DOHH2 (cell line): ENCODE data around the gene PIGT.

Experiments
- H3F3A ChIP-seq: fragments of 200-600 bp; sonication (generic), shearing (Covaris generic); 2 replicates; pipeline ENCODE4 v1.6.0; 2016; ENCODE audit warnings: antibody characterized with exemption, mild to moderate bottlenecking; ENCODE audit not compliant: control insufficient read depth, insufficient read depth
- H3K27ac ChIP-seq: fragments of 200-600 bp; sonication (generic); 2 replicates; pipeline ENCODE4 v1.5.1; 2014; ENCODE audit warnings: low read depth, mild to moderate bottlenecking, low read length, moderate library complexity
- H3K27me3 ChIP-seq: fragments of 200-600 bp; sonication (generic); 2 replicates; pipeline ENCODE4 v1.6.1; 2014; ENCODE audit warnings: mild to moderate bottlenecking, low read length, mixed read lengths; ENCODE audit not compliant: control insufficient read depth
- H3K36me3 ChIP-seq: fragments of 200-600 bp; sonication (generic); 2 replicates; pipeline ENCODE4 v1.6.1; 2014; ENCODE audit warnings: mild to moderate bottlenecking, low read length, moderate library complexity, mixed read lengths; ENCODE audit not compliant: control insufficient read depth
- H3K4me1 ChIP-seq: fragments of 200-600 bp; sonication (generic); 2 replicates; pipeline ENCODE4 v1.6.1; 2014; ENCODE audit warnings: mild to moderate bottlenecking, low read length, mixed read lengths; ENCODE audit not compliant: control insufficient read depth
- H3K4me2 ChIP-seq: fragments of 200-600 bp; sonication (generic); 2 replicates; pipeline ENCODE4 v1.6.0; 2014; ENCODE audit warnings: mild to moderate bottlenecking, low read length, moderate library complexity
- H3K4me3 ChIP-seq: fragments of 200-600 bp; sonication (generic); 2 replicates; pipeline ENCODE4 v1.5.1; 2014; ENCODE audit warnings: mild to moderate bottlenecking, low read length, mixed read lengths
- H3K79me2 ChIP-seq: fragments of 200-600 bp; sonication (generic); 2 replicates; pipeline ENCODE4 v1.6.1; 2014; ENCODE audit warnings: mild to moderate bottlenecking, low read length, mixed read lengths; ENCODE audit not compliant: control insufficient read depth
- H3K9me2 ChIP-seq: fragments of 200-600 bp; sonication (generic); replicated peaks from 2 replicates; pipeline ENCODE4 v1.6.1; 2014; ENCODE audit warnings: mild to moderate bottlenecking, low read length, mixed read lengths; ENCODE audit not compliant: control insufficient read depth
- H3K9me3 ChIP-seq: fragments of 200-600 bp; sonication (generic); 2 replicates; pipeline ENCODE4 v1.6.1; 2014; ENCODE audit warnings: antibody characterized with exemption, low read length, mixed read lengths; ENCODE audit not compliant: control insufficient read depth, insufficient read depth
- H4K20me1 ChIP-seq: fragments of 200-600 bp; sonication (generic); 2 replicates; pipeline ENCODE4 v1.6.0; 2014; ENCODE audit warnings: low read depth, mild to moderate bottlenecking, antibody characterized with exemption, low read length, moderate library complexity; ENCODE audit not compliant: control insufficient read depth, insufficient read depth
- CTCF ChIP-seq: fragments of 200-600 bp; sonication (generic); IDR thresholded peaks from one replicate; pipeline ENCODE4 v1.5.1; 2014; ENCODE audit warnings: antibody characterized with exemption, mild to moderate bottlenecking, low read depth, low read length; ENCODE audit not compliant: poor library complexity, severe bottlenecking
- EZH2phosphoT487 ChIP-seq: fragments of 200-600 bp; sonication (generic); IDR thresholded peaks from 2 replicates; pipeline ENCODE4 v1.6.1; 2017; ENCODE audit warnings: borderline replicate concordance, mild to moderate bottlenecking, antibody characterized with exemption, low read length, moderate library complexity, mixed read lengths

The PIGT gene

GRCh38 chr20:45440424-45440823 lies 24.5 kb downstream of the PIGT start:
- Histone ChIP-seq H3K4me2 (no peak overlapping the region), H3K4me1 (peaks cover 17% of the 10 kb centered on the region), H3K9me2 (no peaks in the 10 kb centered on the region), H3K4me3 (no peak overlapping the region), H3K79me2 (no peaks in the 10 kb centered on the region), H3K27me3 (peaks cover 7% of the 10 kb centered on the region; the same call in 1 of the 2 replicates), H4K20me1 (no peaks in the 10 kb centered on the region), H3K9me3 (no peaks in the 10 kb centered on the region), H3K27ac (no peak overlapping the region), H3K36me3 (no peaks in the 10 kb centered on the region), H3F3A (no peaks in the 10 kb centered on the region; the same call in 1 of the 2 replicates)
- TF ChIP-seq CTCF (no peak), EZH2phosphoT487 (no peak)

- H3K27ac ChIP-seq, result no peak overlapping the region
- no peaks in the 10 kb centered on the region for H3K9me2 ChIP-seq
- no peak overlapping the region for H3K4me3 ChIP-seq
- no peaks in the 10 kb centered on the region for H3K36me3 ChIP-seq
- H3K4me1 ChIP-seq, result peaks cover 11% of the 10 kb centered on the region
- TF ChIP-seq CTCF (no peak), EZH2phosphoT487 (no peak)
- peaks cover 10% of the 10 kb centered on the region; the same call in 1 of the 2 replicates for H3K27me3 ChIP-seq
- no peaks in the 10 kb centered on the region; the same call in 1 of the 2 replicates for H3F3A ChIP-seq
- H4K20me1 ChIP-seq, result no peaks in the 10 kb centered on the region
- no peak overlapping the region for H3K4me2 ChIP-seq
- no peaks in the 10 kb centered on the region for H3K9me3 ChIP-seq
- no peaks in the 10 kb centered on the region for H3K79me2 ChIP-seq
Observed at GRCh38 chr20:45440891-45441685, 25.1 kb downstream of the PIGT start.

DNA sequence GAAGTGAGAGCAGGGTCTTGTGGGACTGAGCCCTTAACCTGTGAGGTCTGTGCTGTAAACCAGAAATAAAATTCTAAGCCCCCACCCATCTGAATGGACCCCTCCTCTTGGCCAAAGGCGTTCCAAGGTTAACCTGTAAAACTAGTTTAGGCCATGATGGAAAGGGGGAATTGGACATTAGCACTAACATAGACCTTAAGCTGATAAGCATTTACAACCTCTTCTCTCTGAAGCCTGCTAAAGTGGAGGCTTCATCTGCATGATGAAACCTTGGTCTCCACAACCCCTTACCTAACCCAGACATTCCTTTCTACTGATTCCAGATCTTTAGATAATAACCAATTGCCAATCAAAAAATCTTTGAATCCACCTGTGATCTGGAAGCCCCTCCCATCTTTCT lies 25.8 kb downstream of the PIGT start:
- H3K27ac ChIP-seq, result no peak overlapping the region
- H4K20me1 ChIP-seq, result no peaks in the 10 kb centered on the region
- H3K9me2 ChIP-seq, result no peaks in the 10 kb centered on the region
- H3K4me3 ChIP-seq, result no peak overlapping the region
- no peaks in the 10 kb centered on the region for H3K79me2 ChIP-seq
- no peaks in the 10 kb centered on the region for H3K9me3 ChIP-seq
- no peaks in the 10 kb centered on the region for H3K36me3 ChIP-seq
- no peak for TF ChIP-seq EZH2phosphoT487
- no peak for TF ChIP-seq CTCF
- H3K4me1 ChIP-seq, result peaks cover 4% of the 10 kb centered on the region
- H3K27me3 ChIP-seq, result peaks cover 15% of the 10 kb centered on the region; the same call in 1 of the 2 replicates
- no peak overlapping the region for H3K4me2 ChIP-seq
- no peaks in the 10 kb centered on the region; the same call in 1 of the 2 replicates for H3F3A ChIP-seq
